Mesothelial cell of epicardium (in vitro differentiated cells): Measurements from ENCODE around the gene SMG6. TPM values are rescaled to one million over a fixed set of nuclear protein-coding genes. Genes with fewer than 3 reads are reported as not detected.
A peak's percentile ranks its signal among the peaks of the same experiment; 100 is the strongest.

ENCODE experiments used
- DNase-seq, 2 experiments: peaks; one replicate each; pipeline ENCODE4 v3.0.0; 2021; ENCODE audit warnings: low spot score in 2 of 2; ENCODE audit not compliant: unreplicated experiment in 2 of 2
- H3K27ac Mint-ChIP-seq: 2 replicates; pipeline ENCODE4 v1.8.0; 2021; ENCODE audit warnings: mixed read lengths
- H3K27me3 Mint-ChIP-seq: 2 replicates; pipeline ENCODE4 v1.8.0; 2021; ENCODE audit warnings: low read depth, mixed read lengths
- H3K36me3 Mint-ChIP-seq: 2 replicates; pipeline ENCODE4 v1.8.0; 2021; ENCODE audit warnings: mixed read lengths
- H3K4me1 Mint-ChIP-seq: 2 replicates; pipeline ENCODE4 v1.8.0; 2021; ENCODE audit warnings: mixed read lengths
- H3K4me3 Mint-ChIP-seq: 2 replicates; pipeline ENCODE4 v1.8.0; 2021; ENCODE audit warnings: mild to moderate bottlenecking, moderate library complexity, mixed read lengths
- H3K9me3 Mint-ChIP-seq: 2 replicates; pipeline ENCODE4 v1.8.0; 2021; ENCODE audit warnings: mixed read lengths
- total RNA-seq: library from RNA; stranded (reverse); gene quantifications from 3 replicates; pipeline ENCODE4 v1.2.1, GENCODE V29; 2021
- TF ChIP-seq, protein P1 (sequence below): fragments of 200-600 bp; sonication (generic); IDR thresholded peaks from one replicate; pipeline ENCODE4 v1.5.0; 2021; ENCODE audit warnings: antibody characterized with exemption; ENCODE audit not compliant: unreplicated experiment

Gene SMG6
- total RNA-seq, 1 donor from 2014 or later = 58.3 TPM

DNA sequence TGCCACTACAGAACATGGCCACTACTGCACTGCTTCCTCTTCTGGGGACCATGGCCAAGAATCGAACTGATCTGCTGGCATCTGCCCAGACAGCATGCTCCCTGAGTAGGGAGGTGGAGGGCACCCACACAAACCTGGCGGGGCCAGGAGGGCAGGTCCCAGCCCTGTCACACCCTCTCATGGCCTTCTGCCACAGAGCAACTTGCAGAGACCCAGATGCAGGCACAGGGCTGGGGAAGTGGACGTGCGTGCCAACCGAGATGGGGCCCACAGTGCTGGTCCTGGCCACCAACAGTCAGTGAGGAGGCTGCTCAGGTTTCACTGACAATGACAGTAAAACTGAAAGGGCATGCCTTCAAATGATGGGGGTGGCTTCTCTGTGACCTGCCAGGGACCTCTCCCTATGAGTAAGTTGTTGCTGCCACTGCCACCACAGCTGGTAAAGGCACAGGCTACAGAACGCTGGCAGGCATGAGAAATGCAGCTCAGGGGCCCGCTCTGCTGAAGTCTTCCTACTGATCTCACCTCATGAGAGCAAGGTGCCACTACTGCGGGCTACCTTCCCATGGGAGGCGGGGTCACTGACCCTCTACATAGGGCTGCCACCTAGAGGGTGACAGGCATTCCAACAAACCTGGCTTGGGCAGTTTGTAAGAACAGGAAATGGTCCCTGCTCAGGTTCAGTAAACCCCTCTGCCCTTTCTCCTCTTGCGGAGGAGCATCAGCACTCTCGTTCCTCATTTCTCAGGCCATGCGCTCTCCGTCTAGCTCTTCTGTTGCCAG lies 233.2 kb downstream of the SMG6 start:
- no peak for DNase-seq

DNA sequence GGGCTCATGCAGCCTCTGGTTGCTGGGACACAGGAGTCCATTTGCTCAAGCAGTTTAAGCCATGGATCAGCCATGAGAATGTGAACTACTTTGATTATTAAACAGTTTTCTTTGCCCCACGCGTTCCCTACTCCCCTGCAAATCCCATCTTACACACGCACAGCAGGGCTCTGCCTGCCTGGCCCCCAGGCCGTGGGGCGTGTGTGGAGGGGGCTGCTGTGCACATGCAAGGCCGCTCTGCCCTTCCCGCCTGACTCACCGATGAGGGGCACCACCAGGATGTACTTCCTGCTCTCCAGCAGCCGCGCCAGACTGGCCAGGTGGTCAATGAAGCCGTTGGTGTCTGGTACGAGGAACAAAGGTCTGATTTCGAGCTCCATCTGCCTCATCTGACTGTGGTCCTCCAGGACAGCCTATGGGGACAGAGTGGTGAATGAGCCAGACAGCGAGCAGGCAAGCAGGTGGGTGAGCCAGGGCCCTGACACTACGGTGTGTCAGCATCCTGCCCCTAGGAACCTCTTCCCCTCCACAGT lies 235.0 kb downstream of the SMG6 start:
- Mint-ChIP-seq H3K4me3 (no peak overlapping the region), H3K36me3 (peaks cover 22% of the 10 kb centered on the region), H3K9me3 (no peaks in the 10 kb centered on the region), H3K27ac (no peak overlapping the region), H3K27me3 (no peaks in the 10 kb centered on the region), H3K4me1 (peaks cover 46% of the 10 kb centered on the region)
- TF ChIP-seq, protein P1, sequence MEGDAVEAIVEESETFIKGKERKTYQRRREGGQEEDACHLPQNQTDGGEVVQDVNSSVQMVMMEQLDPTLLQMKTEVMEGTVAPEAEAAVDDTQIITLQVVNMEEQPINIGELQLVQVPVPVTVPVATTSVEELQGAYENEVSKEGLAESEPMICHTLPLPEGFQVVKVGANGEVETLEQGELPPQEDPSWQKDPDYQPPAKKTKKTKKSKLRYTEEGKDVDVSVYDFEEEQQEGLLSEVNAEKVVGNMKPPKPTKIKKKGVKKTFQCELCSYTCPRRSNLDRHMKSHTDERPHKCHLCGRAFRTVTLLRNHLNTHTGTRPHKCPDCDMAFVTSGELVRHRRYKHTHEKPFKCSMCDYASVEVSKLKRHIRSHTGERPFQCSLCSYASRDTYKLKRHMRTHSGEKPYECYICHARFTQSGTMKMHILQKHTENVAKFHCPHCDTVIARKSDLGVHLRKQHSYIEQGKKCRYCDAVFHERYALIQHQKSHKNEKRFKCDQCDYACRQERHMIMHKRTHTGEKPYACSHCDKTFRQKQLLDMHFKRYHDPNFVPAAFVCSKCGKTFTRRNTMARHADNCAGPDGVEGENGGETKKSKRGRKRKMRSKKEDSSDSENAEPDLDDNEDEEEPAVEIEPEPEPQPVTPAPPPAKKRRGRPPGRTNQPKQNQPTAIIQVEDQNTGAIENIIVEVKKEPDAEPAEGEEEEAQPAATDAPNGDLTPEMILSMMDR = no peak
- DNase-seq = no peak

More for the DNA sequence above, 233.2 kb downstream of the SMG6 start:
- Mint-ChIP-seq H3K4me3 (no peak overlapping the region), H3K27ac (peak overlapping the region; percentile 40), H3K4me1 (peaks cover 46% of the 10 kb centered on the region), H3K36me3 (peaks cover 15% of the 10 kb centered on the region), H3K27me3 (no peaks in the 10 kb centered on the region), H3K9me3 (no peaks in the 10 kb centered on the region)
- TF ChIP-seq, protein P1 = no peak

DNA sequence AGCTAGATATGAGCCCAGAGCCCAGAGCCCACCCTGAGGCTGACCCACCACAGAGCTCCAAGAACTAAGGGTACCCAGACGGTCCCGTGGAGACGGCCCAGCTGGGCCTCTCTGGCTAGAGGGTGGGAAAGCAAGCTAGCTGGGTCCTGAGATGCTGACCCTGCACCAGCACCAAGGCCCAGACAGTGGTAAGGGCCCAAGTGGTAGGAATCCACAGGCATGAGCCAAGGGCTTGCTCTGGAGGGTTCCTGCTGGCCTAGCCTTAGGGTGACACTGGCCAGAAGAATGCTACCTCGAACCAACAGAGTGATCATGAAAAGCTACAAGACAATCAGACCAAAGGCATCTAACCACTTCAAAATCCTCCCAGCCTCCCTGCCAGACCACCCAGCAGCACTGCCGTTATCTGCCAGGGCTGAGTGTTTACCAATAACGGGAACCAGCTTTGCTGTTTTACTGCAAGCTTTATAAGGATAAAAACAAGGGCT lies 235.5 kb downstream of the SMG6 start:
- peaks cover 22% of the 10 kb centered on the region for H3K36me3 Mint-ChIP-seq
- peak overlapping the region; percentile 83 for H3K27ac Mint-ChIP-seq
- no peak for DNase-seq
- peaks cover 52% of the 10 kb centered on the region for H3K4me1 Mint-ChIP-seq
- TF ChIP-seq, protein P1 = no peak
- no peaks in the 10 kb centered on the region for H3K27me3 Mint-ChIP-seq
- H3K9me3 Mint-ChIP-seq = no peaks in the 10 kb centered on the region
- H3K4me3 Mint-ChIP-seq = no peak overlapping the region

DNA sequence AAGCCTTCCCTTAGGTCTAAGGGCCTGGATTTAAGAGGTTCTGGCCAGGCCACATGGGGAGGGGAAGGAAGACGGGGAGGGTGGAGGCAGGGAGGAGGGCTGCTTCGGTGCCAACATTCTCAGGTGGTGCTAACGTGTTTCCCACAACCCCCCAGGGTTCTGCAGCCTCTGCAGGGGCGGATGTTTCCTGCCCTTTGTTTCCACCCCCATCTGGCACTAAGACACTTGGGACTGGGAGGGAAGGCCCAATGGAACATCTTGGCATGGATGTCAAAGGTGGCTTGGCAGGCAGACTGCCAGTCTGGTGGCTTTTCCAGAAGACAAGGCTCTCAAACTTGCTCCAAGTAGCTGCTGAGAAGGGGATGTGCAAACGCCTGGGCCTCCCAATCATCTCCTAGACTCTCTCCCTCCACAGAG lies 236.0 kb downstream of the SMG6 start:
- Mint-ChIP-seq H3K36me3 (peaks cover 20% of the 10 kb centered on the region), H3K4me1 (peaks cover 53% of the 10 kb centered on the region), H3K4me3 (no peak overlapping the region), H3K27ac (peak overlapping the region; percentile 83), H3K27me3 (no peaks in the 10 kb centered on the region), H3K9me3 (no peaks in the 10 kb centered on the region)
- no peak for DNase-seq
- TF ChIP-seq, protein P1 = no peak

DNA sequence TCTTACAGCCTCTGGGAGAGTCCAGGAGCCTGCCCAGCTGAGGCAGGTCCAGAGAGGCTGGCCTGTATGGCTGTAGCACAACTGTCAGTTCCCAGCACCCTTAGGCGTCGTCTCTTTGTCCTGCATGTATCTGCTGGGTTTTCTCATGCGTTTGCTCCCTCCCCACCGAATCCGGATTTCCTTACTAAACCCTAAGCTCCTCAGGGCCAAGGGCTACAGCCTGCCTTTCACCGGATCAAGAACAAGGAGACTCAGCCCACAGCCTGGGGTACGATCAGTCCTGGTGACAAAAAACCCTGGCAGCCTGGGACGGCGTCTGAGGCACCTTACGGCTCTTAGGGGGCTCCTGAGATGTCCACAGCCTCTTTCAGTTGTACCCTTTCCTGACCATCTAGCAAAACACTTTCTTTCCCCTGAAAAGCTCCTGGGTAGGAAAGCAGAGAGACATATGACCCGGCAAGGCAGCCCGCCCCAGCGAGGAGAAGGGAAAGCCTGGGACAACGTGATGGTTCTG lies 236.5 kb downstream of the SMG6 start:
- H3K36me3 Mint-ChIP-seq = peaks cover 18% of the 10 kb centered on the region
- TF ChIP-seq, protein P1 = no peak
- peak overlapping the region; percentile 61 for H3K27ac Mint-ChIP-seq
- peaks cover 54% of the 10 kb centered on the region for H3K4me1 Mint-ChIP-seq
- H3K9me3 Mint-ChIP-seq = no peaks in the 10 kb centered on the region
- no peak overlapping the region for H3K4me3 Mint-ChIP-seq
- DNase-seq = no peak
- no peaks in the 10 kb centered on the region for H3K27me3 Mint-ChIP-seq
